Spleen (tissue), 11 donors: ENCODE data around the gene POU3F2. TPM values are rescaled to one million over a fixed set of nuclear protein-coding genes. Genes with fewer than 3 reads are reported as not detected.

ENCODE experiments used
- DNase-seq: peaks from one replicate; pipeline ENCODE4 v3.0.0-alpha.2; 2020
- H3K27ac ChIP-seq, 8 donors: fragments of 200-600 bp; sonication (generic) in 7 of 8; 1 replicate in 4 of 8; 2 replicates in 4 of 8; pipeline versions ENCODE4 v1.5.0 to v1.8.0; 2016 to 2021; ENCODE audit warnings: inconsistent platforms in 4 of 8, mild to moderate bottlenecking in 4 of 8, moderate library complexity in 1 of 8
- H3K27me3 ChIP-seq, 7 donors: fragments of 200-600 bp; sonication (generic) in 6 of 7; replicated peaks in 1 of 7; 1 replicate in 4 of 7; 2 replicates in 3 of 7; pipeline versions ENCODE4 v1.5.0 to v1.8.0; 2016 to 2021; ENCODE audit warnings: inconsistent platforms in 3 of 7, mild to moderate bottlenecking in 1 of 7
- H3K36me3 ChIP-seq, 6 donors: fragments of 200-600 bp; sonication (generic) in 5 of 6; 1 replicate in 4 of 6; 2 replicates in 2 of 6; pipeline versions ENCODE4 v1.5.0 to v1.8.0; 2016 to 2021; ENCODE audit warnings: inconsistent platforms in 2 of 6
- H3K4me1 ChIP-seq, 6 donors: fragments of 200-600 bp; sonication (generic) in 5 of 6; 1 replicate in 3 of 6; 2 replicates in 3 of 6; pipeline versions ENCODE4 v1.5.0 to v1.8.0; 2016 to 2021; ENCODE audit warnings: inconsistent platforms in 3 of 6
- H3K4me3 ChIP-seq, 8 donors: fragments of 200-600 bp; sonication (generic) in 7 of 8; 1 replicate in 4 of 8; 2 replicates in 4 of 8; pipeline versions ENCODE4 v1.5.0 to v1.8.0; 2016 to 2021; ENCODE audit warnings: inconsistent platforms in 4 of 8, mild to moderate bottlenecking in 4 of 8, moderate library complexity in 2 of 8
- H3K9me3 ChIP-seq, 8 donors: fragments of 200-600 bp; sonication (generic) in 7 of 8; 1 replicate in 4 of 8; 2 replicates in 4 of 8; pipeline versions ENCODE4 v1.5.0 to v1.8.0; 2016 to 2021; ENCODE audit warnings: inconsistent platforms in 4 of 8
- POLR2A ChIP-seq, 3 donors: fragments of 450-650 bp; IDR thresholded peaks; one replicate each; pipeline ENCODE4 v1.5.1; 2017; ENCODE audit warnings: antibody characterized with exemption in 3 of 3, mild to moderate bottlenecking in 1 of 3
- POLR2AphosphoS5 ChIP-seq, 3 donors: sonication (generic); formaldehyde crosslinking; IDR thresholded peaks; one replicate each; pipeline ENCODE4 v1.5.1; 2017; ENCODE audit warnings: antibody characterized with exemption in 3 of 3
- WGBS, 5 donors: extraction: QIAGEN DNeasy Blood & Tissue Kit in 3 of 5; methylation state at CpG; one replicate each; pipeline versions ENCODE4 v1.1.5 to v1.1.7; 2013 to 2018; 5-methylcytosine and 5-hydroxymethylcytosine counted together
- intact Hi-C: fragments of 100-400 bp; cut with DNase I; formaldehyde crosslinking; loops from one replicate; pipeline ENCODE4 v1.15.0; 2023; ENCODE audit warnings: low total_unique reads
- polyA plus RNA-seq, 3 donors: library from polyadenylated mRNA; stranded (reverse); fragments of 200-250 nt; gene quantifications; one replicate each; pipeline ENCODE4 v1.2.1, GENCODE V29; 2013
- total RNA-seq, 7 donors: library from RNA; depleted of rRNA in 3 of 7; stranded (reverse); fragments of >200 nt in 3 of 7; fragmentation: NEBNext Ultra II Directional in 4 of 7; extraction: Animal tissue kit (Norgen Biotek cat#: 25700) in 4 of 7; gene quantifications; one replicate each; pipeline versions ENCODE4 v1.1.0 to v1.2.1, GENCODE V29; 2016 to 2021
- TF ChIP-seq, protein P1 (sequence below), 11 experiments: fragments of 200-600 bp in 7 of 11; fragments of 450-650 bp in 4 of 11; sonication (generic) in 4 of 11; IDR thresholded peaks in 8 of 11; conservative IDR thresholded peaks in 3 of 11; 1 replicate in 7 of 11; 2 replicates in 4 of 11; pipeline versions ENCODE4 v1.4.0 to v1.8.0; 2016 to 2021; ENCODE audit warnings: antibody characterized with exemption in 11 of 11, inconsistent platforms in 4 of 11, mild to moderate bottlenecking in 1 of 11
- donor health status: healthy with polysubstance abuse.
- donor health status: DM: no; HTN: no; CAD: no; lungs with moderate emphysema.
- donor health status: DM: no; HTN: no; CAD: no.
- donor health status: Bipolar disorder and iron deficiency.
- donor health status: healthy.
- donor health status: DM: no; HTN: no; CAD: no.
- donor health status: DM: yes; HTN: yes; CAD: no.

POU3F2 gene
- total and polyA plus RNA-seq, 10 donors: 0.06 TPM; not detected in 9

DNA sequence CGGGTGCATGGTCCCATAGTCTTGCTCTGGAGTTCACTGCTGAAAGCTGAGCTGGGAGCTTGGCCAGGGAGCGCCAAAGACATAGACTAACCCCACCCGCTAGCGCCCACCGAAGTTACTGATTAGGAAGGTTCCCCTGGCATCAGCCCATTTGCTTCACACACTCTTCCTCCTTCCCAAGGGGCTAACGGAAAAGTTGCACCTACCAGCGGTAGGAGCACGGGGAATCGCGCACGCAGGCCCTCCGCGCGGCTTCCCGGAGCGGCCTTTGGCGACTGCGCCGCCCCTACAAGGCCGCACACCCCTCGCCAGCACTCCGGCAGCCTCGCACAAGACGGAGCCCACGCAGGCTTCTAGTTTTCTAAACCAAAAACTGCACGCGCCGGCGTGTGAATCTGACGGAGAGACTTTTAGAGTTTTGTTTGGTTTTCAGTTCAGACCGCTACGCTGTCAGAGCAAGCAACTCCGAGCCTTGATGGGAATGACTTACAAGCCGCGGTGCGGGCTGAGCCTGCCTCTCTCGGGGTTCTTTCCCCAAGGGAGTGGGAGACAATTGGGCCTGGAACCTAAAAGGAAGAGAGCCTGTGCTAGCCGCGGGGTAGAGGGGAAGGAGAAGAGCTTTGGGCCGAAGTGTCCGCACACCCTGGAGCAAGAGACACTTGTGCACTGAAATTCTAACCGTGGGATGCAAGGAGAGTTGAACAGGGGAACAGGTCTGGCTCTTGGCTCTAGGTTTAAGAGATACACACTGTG is 891 bp upstream of the POU3F2 start:
- Histone ChIP-seq H3K4me1 (peaks cover 36 to 77% (median 53%) of the 10 kb centered on the region in 6 donors), H3K27me3 (peaks cover 24 to 100% (median 99%) of the 10 kb centered on the region in 7 donors), H3K36me3 (no peaks in the 10 kb centered on the region), H3K4me3 (peak overlapping the region; percentile 46 to 82 (median 59)), H3K9me3 (no peaks in the 10 kb centered on the region), H3K27ac (no peak overlapping the region)
- intact Hi-C loops: no loop called here
- WGBS, 5 donors: 0 to 2% (median 1%) methylated on average over 20 to 42 of the region's 42 CpGs
- TF ChIP-seq POLR2AphosphoS5 (IDR thresholded peaks at IDR 0.05): no peak
- no peak for TF ChIP-seq POLR2A (IDR thresholded peaks at IDR 0.05)
- TF ChIP-seq, protein P1, sequence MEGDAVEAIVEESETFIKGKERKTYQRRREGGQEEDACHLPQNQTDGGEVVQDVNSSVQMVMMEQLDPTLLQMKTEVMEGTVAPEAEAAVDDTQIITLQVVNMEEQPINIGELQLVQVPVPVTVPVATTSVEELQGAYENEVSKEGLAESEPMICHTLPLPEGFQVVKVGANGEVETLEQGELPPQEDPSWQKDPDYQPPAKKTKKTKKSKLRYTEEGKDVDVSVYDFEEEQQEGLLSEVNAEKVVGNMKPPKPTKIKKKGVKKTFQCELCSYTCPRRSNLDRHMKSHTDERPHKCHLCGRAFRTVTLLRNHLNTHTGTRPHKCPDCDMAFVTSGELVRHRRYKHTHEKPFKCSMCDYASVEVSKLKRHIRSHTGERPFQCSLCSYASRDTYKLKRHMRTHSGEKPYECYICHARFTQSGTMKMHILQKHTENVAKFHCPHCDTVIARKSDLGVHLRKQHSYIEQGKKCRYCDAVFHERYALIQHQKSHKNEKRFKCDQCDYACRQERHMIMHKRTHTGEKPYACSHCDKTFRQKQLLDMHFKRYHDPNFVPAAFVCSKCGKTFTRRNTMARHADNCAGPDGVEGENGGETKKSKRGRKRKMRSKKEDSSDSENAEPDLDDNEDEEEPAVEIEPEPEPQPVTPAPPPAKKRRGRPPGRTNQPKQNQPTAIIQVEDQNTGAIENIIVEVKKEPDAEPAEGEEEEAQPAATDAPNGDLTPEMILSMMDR (IDR thresholded peaks at IDR 0.05 in 8 of 11, conservative IDR thresholded peaks at IDR 0.05 in 3 of 11): no peak
- peak; percentile 73 for DNase-seq

DNA sequence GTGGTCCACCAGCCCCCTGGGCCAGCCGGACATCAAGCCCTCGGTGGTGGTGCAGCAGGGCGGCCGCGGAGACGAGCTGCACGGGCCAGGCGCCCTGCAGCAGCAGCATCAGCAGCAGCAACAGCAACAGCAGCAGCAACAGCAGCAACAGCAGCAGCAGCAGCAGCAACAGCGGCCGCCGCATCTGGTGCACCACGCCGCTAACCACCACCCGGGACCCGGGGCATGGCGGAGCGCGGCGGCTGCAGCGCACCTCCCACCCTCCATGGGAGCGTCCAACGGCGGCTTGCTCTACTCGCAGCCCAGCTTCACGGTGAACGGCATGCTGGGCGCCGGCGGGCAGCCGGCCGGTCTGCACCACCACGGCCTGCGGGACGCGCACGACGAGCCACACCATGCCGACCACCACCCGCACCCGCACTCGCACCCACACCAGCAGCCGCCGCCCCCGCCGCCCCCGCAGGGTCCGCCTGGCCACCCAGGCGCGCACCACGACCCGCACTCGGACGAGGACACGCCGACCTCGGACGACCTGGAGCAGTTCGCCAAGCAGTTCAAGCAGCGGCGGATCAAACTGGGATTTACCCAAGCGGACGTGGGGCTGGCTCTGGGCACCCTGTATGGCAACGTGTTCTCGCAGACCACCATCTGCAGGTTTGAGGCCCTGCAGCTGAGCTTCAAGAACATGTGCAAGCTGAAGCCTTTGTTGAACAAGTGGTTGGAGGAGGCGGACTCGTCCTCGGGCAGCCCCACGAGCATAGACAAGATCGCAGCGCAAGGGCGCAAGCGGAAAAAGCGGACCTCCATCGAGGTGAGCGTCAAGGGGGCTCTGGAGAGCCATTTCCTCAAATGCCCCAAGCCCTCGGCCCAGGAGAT is 1.0 kb downstream of the POU3F2 start:
- no peak for TF ChIP-seq POLR2AphosphoS5 (IDR thresholded peaks at IDR 0.05)
- TF ChIP-seq, protein P1 (IDR thresholded peaks at IDR 0.05 in 8 of 11, conservative IDR thresholded peaks at IDR 0.05 in 3 of 11): no peak
- no peak for TF ChIP-seq POLR2A (IDR thresholded peaks at IDR 0.05)
- Histone ChIP-seq H3K9me3 (no peaks in the 10 kb centered on the region), H3K27ac (no peak overlapping the region), H3K27me3 (peaks cover 21 to 100% (median 100%) of the 10 kb centered on the region in 7 donors), H3K36me3 (no peaks in the 10 kb centered on the region), H3K4me1 (peaks cover 36 to 68% (median 53%) of the 10 kb centered on the region in 6 donors), H3K4me3 (peak overlapping the region in 6 of 8 donors; percentile 57 to 82 (median 61))
- DNase-seq: peak; percentile 75
- intact Hi-C loops: no loop called here
- 3 to 9% (median 5%) methylated on average over 12 to 76 of the region's 76 CpGs for WGBS, 5 donors

DNA sequence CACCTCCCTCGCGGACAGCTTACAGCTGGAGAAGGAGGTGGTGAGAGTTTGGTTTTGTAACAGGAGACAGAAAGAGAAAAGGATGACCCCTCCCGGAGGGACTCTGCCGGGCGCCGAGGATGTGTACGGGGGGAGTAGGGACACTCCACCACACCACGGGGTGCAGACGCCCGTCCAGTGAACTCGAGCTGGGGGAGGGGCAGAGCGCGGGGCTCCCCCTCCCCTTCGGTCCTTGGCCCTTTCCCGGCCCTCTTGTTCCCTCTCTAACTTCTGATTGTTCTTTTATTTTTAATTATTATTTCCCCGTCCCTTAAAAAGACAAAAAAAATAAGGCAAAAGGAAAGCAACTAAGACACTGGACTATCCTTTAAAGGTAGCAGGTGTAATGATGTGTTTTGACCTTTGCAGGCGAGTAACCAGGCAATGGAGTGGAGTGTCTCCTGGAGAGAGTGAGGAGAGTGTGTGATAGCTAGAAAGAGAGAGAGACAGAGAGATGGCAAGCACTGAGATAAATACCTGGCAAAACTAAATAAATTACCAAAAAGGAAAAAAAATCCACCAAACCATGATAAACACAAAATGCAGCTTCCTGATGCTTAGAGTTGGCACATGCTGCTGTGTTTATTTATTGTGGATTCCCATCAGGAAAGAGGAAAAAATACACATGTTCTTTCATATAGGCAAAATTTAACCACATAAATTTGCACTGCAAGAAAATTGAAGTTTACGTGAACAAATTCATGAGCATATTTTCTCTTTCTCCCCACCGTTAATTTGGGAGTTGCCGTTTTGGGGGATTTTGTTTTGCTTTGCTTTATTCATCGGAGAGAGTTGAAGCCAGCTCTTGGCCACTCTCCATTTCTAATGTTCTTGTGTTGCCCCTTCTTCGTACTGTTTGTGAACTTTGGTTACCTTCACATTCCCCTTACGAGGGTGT is 1.9 kb downstream of the POU3F2 start:
- no peak for DNase-seq
- Histone ChIP-seq H3K36me3 (no peaks in the 10 kb centered on the region), H3K27me3 (peaks cover 16 to 100% (median 100%) of the 10 kb centered on the region in 7 donors), H3K4me3 (peak overlapping the region in 5 of 8 donors; percentile 57 to 82 (median 61)), H3K4me1 (peaks cover 34 to 60% (median 48%) of the 10 kb centered on the region in 6 donors), H3K27ac (no peak overlapping the region), H3K9me3 (no peaks in the 10 kb centered on the region)
- intact Hi-C loops: no loop called here
- no peak for TF ChIP-seq POLR2AphosphoS5 (IDR thresholded peaks at IDR 0.05)
- TF ChIP-seq POLR2A (IDR thresholded peaks at IDR 0.05): no peak
- 6 to 7% (median 6%) methylated on average over 23 of the region's 23 CpGs for WGBS, 5 donors
